Measurements from ENCODE around the gene ZFYVE16. TPM values are rescaled to one million over a fixed set of nuclear protein-coding genes. Genes with fewer than 3 reads are reported as not detected.

ZFYVE16 gene
- total and polyA plus RNA-seq, 2 of the 13 experiments (the other 11 are each of a cell fraction or from before 2014, with no cell fraction given): 9.3 to 33.3 TPM

- TF ChIP-seq ZNF792 (CRISPR knock-in tag; IDR thresholded peaks at IDR 0.05) (0 out of 2 replicates have a peak, but pooled peaks have one; percentile 21), SMAD9 (CRISPR knock-in tag; IDR thresholded peaks at IDR 0.05) (no peak), BHLHE40 (IDR thresholded peaks at IDR 0.05; ENCODE audit: low read length) (0 out of 2 replicates have a peak, but pooled peaks have one; percentile 45), FOXP1 (IDR thresholded peaks at IDR 0.05) (no peak), FOXP1 (CRISPR knock-in tag; IDR thresholded peaks at IDR 0.05) (peak; percentile 31; the same call in 1 of the 2 replicates), PHF20 (CRISPR knock-in tag; IDR thresholded peaks at IDR 0.05) (peak; percentile 61; the same call in 1 of the 2 replicates), KLF11 (CRISPR knock-in tag; IDR thresholded peaks at IDR 0.05) (no peak), EP300 (IDR thresholded peaks at IDR 0.05; ENCODE audit: low read depth in 2 of 2, low read length in 2 of 2) (0 out of 4 replicates have a peak, but pooled peaks of 1 of the 2 experiments have one; percentile 16), EP300 (CRISPR knock-in tag; IDR thresholded peaks at IDR 0.05; ENCODE audit: borderline replicate concordance) (no peak), RFX3 (CRISPR knock-in tag; IDR thresholded peaks at IDR 0.05) (no peak), MAFF (IDR thresholded peaks at IDR 0.05; ENCODE audit: low read depth, low read length) (no peak), GATAD2A (CRISPR knock-in tag; IDR thresholded peaks at IDR 0.05) (peak; percentile 62; the same call in 1 of the 2 replicates), MED13 (CRISPR knock-in tag; IDR thresholded peaks at IDR 0.05) (no peak), MED8 (CRISPR knock-in tag; IDR thresholded peaks at IDR 0.05; ENCODE audit: insufficient replicate concordance) (no peak), FOXA3 (CRISPR knock-in tag; IDR thresholded peaks at IDR 0.05) (peak; percentile 27; the same call in 1 of the 2 replicates)
- TF ChIP-seq, protein P1, sequence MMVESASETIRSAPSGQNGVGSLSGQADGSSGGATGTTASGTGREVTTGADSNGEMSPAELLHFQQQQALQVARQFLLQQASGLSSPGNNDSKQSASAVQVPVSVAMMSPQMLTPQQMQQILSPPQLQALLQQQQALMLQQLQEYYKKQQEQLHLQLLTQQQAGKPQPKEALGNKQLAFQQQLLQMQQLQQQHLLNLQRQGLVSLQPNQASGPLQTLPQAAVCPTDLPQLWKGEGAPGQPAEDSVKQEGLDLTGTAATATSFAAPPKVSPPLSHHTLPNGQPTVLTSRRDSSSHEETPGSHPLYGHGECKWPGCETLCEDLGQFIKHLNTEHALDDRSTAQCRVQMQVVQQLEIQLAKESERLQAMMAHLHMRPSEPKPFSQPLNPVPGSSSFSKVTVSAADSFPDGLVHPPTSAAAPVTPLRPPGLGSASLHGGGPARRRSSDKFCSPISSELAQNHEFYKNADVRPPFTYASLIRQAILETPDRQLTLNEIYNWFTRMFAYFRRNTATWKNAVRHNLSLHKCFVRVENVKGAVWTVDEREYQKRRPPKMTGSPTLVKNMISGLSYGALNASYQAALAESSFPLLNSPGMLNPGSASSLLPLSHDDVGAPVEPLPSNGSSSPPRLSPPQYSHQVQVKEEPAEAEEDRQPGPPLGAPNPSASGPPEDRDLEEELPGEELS (CRISPR knock-in tag; IDR thresholded peaks at IDR 0.05): peak; percentile 85
- TF ChIP-seq, protein P2, sequence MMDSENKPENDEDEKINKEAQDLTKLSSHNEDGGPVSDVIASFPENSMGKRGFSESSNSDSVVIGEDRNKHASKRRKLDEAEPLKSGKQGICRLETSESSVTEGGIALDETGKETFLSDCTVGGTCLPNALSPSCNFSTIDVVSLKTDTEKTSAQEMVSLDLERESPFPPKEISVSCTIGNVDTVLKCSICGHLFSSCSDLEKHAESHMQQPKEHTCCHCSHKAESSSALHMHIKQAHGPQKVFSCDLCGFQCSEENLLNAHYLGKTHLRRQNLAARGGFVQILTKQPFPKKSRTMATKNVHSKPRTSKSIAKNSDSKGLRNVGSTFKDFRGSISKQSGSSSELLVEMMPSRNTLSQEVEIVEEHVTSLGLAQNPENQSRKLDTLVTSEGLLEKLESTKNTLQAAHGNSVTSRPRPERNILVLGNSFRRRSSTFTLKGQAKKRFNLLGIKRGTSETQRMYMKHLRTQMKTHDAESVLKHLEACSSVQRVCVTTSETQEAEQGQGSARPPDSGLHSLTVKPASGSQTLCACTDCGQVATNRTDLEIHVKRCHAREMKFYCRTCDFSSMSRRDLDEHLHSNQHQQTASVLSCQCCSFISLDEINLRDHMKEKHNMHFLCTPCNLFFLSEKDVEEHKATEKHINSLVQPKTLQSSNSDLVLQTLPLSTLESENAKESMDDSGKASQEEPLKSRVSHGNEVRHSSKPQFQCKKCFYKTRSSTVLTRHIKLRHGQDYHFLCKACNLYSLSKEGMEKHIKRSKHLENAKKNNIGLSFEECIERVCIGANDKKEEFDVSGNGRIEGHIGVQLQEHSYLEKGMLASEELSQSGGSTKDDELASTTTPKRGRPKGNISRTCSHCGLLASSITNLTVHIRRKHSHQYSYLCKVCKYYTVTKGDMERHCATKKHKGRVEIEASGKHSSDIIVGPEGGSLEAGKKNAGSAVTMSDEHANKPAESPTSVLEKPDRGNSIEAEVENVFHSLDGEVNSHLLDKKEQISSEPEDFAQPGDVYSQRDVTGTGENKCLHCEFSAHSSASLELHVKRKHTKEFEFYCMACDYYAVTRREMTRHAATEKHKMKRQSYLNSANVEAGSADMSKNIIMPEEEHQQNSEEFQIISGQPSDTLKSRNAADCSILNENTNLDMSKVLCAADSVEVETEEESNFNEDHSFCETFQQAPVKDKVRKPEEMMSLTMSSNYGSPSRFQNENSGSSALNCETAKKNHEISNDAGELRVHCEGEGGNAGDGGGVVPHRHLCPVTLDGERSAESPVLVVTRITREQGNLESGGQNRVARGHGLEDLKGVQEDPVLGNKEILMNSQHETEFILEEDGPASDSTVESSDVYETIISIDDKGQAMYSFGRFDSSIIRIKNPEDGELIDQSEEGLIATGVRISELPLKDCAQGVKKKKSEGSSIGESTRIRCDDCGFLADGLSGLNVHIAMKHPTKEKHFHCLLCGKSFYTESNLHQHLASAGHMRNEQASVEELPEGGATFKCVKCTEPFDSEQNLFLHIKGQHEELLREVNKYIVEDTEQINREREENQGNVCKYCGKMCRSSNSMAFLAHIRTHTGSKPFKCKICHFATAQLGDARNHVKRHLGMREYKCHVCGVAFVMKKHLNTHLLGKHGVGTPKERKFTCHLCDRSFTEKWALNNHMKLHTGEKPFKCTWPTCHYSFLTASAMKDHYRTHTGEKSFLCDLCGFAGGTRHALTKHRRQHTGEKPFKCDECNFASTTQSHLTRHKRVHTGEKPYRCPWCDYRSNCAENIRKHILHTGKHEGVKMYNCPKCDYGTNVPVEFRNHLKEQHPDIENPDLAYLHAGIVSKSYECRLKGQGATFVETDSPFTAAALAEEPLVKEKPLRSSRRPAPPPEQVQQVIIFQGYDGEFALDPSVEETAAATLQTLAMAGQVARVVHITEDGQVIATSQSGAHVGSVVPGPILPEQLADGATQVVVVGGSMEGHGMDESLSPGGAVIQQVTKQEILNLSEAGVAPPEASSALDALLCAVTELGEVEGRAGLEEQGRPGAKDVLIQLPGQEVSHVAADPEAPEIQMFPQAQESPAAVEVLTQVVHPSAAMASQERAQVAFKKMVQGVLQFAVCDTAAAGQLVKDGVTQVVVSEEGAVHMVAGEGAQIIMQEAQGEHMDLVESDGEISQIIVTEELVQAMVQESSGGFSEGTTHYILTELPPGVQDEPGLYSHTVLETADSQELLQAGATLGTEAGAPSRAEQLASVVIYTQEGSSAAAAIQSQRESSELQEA (CRISPR knock-in tag; IDR thresholded peaks at IDR 0.05; ENCODE audit: not compliant biosample characterization): no peak
- TF ChIP-seq, protein P3, sequence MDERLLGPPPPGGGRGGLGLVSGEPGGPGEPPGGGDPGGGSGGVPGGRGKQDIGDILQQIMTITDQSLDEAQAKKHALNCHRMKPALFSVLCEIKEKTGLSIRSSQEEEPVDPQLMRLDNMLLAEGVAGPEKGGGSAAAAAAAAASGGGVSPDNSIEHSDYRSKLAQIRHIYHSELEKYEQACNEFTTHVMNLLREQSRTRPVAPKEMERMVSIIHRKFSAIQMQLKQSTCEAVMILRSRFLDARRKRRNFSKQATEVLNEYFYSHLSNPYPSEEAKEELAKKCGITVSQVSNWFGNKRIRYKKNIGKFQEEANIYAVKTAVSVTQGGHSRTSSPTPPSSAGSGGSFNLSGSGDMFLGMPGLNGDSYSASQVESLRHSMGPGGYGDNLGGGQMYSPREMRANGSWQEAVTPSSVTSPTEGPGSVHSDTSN (CRISPR knock-in tag; IDR thresholded peaks at IDR 0.05): no peak
These were observed 707 bp upstream of the ZFYVE16 start (continued) for GRCh38 chr5:80406980-80407734.
